ENCODE measurements around the gene CYRIA. TPM values are rescaled to one million over a fixed set of nuclear protein-coding genes. Genes with fewer than 3 reads are reported as not detected.

The CYRIA gene
- polyA plus RNA-seq, 1 donor (not counting 4 experiments of a cell fraction or from before 2014, with no cell fraction given) = 0.79 TPM

GRCh38 chr2:16620590-16620989 lies 45.0 kb downstream of the CYRIA start:
- no peak overlapping the region for H3K4me2 ChIP-seq (ENCODE audit: control insufficient read depth, extremely low read depth, insufficient read depth, low read depth, low read length)
- H3K4me3 ChIP-seq (ENCODE audit: control insufficient read depth in 2 of 3, extremely low read depth in 1 of 3, insufficient read depth in 2 of 3, low read depth in 1 of 3, low read length in 3 of 3) = no peak overlapping the region
- no peaks in the 10 kb centered on the region for H3K36me3 ChIP-seq (ENCODE audit: control insufficient read depth in 2 of 2, extremely low read depth in 1 of 2, insufficient read depth in 2 of 2, low read length in 2 of 2)
- dilution Hi-C loops (cut with MboI; ENCODE audit: extremely low pct_ligation_motif_present, low sequenced_read_pairs) = no loop called here
- H3K79me2 ChIP-seq (ENCODE audit: control insufficient read depth, insufficient read depth, low read length) = no peaks in the 10 kb centered on the region
- no peaks in the 10 kb centered on the region for H3K9me3 ChIP-seq (ENCODE audit: control insufficient read depth, low read depth, low read length)
- no peaks in the 10 kb centered on the region for H4K20me1 ChIP-seq (ENCODE audit: control insufficient read depth, extremely low read depth, insufficient read depth, low read length)
- FAIRE-seq (no peak), DNase-seq (ENCODE audit: low read depth, low spot score) (no peak)
- H3K4me1 ChIP-seq (ENCODE audit: control insufficient read depth, extremely low read depth, insufficient read depth, low read length) = peaks cover 7% of the 10 kb centered on the region
- H3K27ac ChIP-seq (ENCODE audit: control insufficient read depth, insufficient read depth, low read length) = no peak overlapping the region
- no peaks in the 10 kb centered on the region for H3K27me3 ChIP-seq (ENCODE audit: control insufficient read depth, extremely low read depth, insufficient read depth, low read length)
- no peak for TF ChIP-seq EZH2 (IDR thresholded peaks at IDR 0.05; ENCODE audit: low read length)
- peak in 2 of 3 experiments; percentile 16 to 21 for TF ChIP-seq CTCF (optimal IDR thresholded peaks at IDR 0.05 in 1 of 3, IDR thresholded peaks at IDR 0.05 in 1 of 3, conservative IDR thresholded peaks at IDR 0.05 in 1 of 3; ENCODE audit: extremely low read depth in 1 of 3, insufficient read depth in 2 of 3, low read length in 3 of 3)
- no peak overlapping the region for H3K9ac ChIP-seq (ENCODE audit: control insufficient read depth, extremely low read depth, insufficient read depth, low read length)
- H3K9me1 ChIP-seq (ENCODE audit: control insufficient read depth, extremely low read depth, insufficient read depth, low read length) = no peaks in the 10 kb centered on the region
- no peak overlapping the region for H2AFZ ChIP-seq (ENCODE audit: control insufficient read depth, low read length)

GRCh38 chr2:16619576-16620245 lies 45.9 kb downstream of the CYRIA start:
- no peaks in the 10 kb centered on the region for H4K20me1 ChIP-seq (ENCODE audit: control insufficient read depth, extremely low read depth, insufficient read depth, low read length)
- H3K27me3 ChIP-seq (ENCODE audit: control insufficient read depth, extremely low read depth, insufficient read depth, low read length) = no peaks in the 10 kb centered on the region
- TF ChIP-seq CTCF (optimal IDR thresholded peaks at IDR 0.05 in 1 of 3, IDR thresholded peaks at IDR 0.05 in 1 of 3, conservative IDR thresholded peaks at IDR 0.05 in 1 of 3; ENCODE audit: extremely low read depth in 1 of 3, insufficient read depth in 2 of 3, low read length in 3 of 3) (no peak), EZH2 (IDR thresholded peaks at IDR 0.05; ENCODE audit: low read length) (no peak)
- no peaks in the 10 kb centered on the region for H3K79me2 ChIP-seq (ENCODE audit: control insufficient read depth, insufficient read depth, low read length)
- no peak for FAIRE-seq
- H3K36me3 ChIP-seq (ENCODE audit: control insufficient read depth in 2 of 2, extremely low read depth in 1 of 2, insufficient read depth in 2 of 2, low read length in 2 of 2) = no peaks in the 10 kb centered on the region
- H2AFZ ChIP-seq (ENCODE audit: control insufficient read depth, low read length) = no peak overlapping the region
- peaks cover 7% of the 10 kb centered on the region for H3K4me1 ChIP-seq (ENCODE audit: control insufficient read depth, extremely low read depth, insufficient read depth, low read length)
- no peak overlapping the region for H3K9ac ChIP-seq (ENCODE audit: control insufficient read depth, extremely low read depth, insufficient read depth, low read length)
- H3K9me1 ChIP-seq (ENCODE audit: control insufficient read depth, extremely low read depth, insufficient read depth, low read length) = no peaks in the 10 kb centered on the region
- no peak for DNase-seq (ENCODE audit: low read depth, low spot score)
- dilution Hi-C loops (cut with MboI; ENCODE audit: extremely low pct_ligation_motif_present, low sequenced_read_pairs) = no loop called here
- no peak overlapping the region for H3K4me3 ChIP-seq (ENCODE audit: control insufficient read depth in 2 of 3, extremely low read depth in 1 of 3, insufficient read depth in 2 of 3, low read depth in 1 of 3, low read length in 3 of 3)
- no peak overlapping the region for H3K27ac ChIP-seq (ENCODE audit: control insufficient read depth, insufficient read depth, low read length)
- no peaks in the 10 kb centered on the region for H3K9me3 ChIP-seq (ENCODE audit: control insufficient read depth, low read depth, low read length)
- H3K4me2 ChIP-seq (ENCODE audit: control insufficient read depth, extremely low read depth, insufficient read depth, low read depth, low read length) = no peak overlapping the region
